ENCODE measurements around the gene RAE1.

Gene RAE1

DNA sequence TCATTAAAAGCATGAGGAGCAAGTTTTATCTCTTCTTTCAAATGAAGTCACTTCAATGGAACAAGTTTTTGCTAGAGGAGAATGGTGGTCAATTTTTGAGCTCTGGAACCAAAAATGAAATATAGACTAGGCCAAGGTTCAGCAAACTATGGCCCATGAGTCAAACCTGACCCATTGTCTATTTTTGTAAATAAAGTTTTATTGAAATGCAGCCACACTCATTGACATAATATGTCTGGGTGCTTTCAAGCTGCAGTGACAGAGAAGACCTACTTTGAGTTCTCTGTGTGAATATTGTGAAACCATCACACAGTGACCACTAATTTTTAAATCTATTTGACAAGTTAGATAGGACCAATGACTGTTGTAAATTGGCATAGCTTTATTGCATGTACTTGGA, 13.4 kb downstream of the RAE1 start:
- TF ChIP-seq, protein P1, sequence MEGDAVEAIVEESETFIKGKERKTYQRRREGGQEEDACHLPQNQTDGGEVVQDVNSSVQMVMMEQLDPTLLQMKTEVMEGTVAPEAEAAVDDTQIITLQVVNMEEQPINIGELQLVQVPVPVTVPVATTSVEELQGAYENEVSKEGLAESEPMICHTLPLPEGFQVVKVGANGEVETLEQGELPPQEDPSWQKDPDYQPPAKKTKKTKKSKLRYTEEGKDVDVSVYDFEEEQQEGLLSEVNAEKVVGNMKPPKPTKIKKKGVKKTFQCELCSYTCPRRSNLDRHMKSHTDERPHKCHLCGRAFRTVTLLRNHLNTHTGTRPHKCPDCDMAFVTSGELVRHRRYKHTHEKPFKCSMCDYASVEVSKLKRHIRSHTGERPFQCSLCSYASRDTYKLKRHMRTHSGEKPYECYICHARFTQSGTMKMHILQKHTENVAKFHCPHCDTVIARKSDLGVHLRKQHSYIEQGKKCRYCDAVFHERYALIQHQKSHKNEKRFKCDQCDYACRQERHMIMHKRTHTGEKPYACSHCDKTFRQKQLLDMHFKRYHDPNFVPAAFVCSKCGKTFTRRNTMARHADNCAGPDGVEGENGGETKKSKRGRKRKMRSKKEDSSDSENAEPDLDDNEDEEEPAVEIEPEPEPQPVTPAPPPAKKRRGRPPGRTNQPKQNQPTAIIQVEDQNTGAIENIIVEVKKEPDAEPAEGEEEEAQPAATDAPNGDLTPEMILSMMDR (IDR thresholded peaks at IDR 0.05; ENCODE audit: extremely low read depth, missing control alignments): no peak
- DNase-seq (ENCODE audit: low spot score): no peak

DNA sequence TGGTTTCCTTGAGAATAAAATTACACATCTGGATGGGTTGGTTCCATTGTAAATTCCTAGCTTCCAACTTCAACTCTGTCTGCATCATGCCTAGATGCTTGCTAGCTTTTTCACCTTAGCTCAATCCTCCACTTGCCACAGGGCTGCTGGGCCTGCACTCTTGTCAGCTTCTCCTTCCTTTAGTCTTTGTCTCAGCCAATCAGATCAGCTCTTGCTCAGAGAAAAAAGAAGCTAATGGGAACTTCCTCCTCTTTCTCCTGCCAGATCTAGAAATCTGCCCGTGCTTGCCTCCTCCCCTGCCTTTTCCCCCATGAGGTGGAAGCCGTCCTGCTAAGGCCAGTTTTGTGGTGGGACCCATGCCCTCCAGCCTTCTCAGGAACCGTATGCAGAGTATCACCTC, 18.5 kb downstream of the RAE1 start:
- TF ChIP-seq, protein P1 (IDR thresholded peaks at IDR 0.05; ENCODE audit: extremely low read depth, missing control alignments): no peak
- DNase-seq (ENCODE audit: low spot score): no peak

DNA sequence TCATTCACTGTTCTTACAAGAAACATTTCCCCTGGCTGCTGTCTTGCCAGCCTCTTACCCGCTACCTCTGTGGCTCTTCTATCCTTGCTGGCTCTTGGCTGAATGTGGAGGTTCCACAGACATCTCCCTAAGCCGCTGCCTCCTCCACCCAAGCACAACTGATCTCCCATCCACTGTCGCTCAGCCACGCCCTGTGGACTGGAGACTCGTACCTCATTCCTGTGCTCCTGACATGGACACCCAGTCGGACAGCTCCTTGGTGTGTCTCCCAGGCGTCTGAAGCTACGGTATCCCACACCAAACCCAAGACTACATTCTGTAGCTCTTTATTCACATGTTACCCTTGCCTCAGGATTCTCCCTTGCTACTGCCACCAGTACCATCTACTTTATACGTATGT, 19.3 kb downstream of the RAE1 start:
- DNase-seq (ENCODE audit: low spot score): no peak
- TF ChIP-seq, protein P1 (IDR thresholded peaks at IDR 0.05; ENCODE audit: extremely low read depth, missing control alignments): no peak

DNA sequence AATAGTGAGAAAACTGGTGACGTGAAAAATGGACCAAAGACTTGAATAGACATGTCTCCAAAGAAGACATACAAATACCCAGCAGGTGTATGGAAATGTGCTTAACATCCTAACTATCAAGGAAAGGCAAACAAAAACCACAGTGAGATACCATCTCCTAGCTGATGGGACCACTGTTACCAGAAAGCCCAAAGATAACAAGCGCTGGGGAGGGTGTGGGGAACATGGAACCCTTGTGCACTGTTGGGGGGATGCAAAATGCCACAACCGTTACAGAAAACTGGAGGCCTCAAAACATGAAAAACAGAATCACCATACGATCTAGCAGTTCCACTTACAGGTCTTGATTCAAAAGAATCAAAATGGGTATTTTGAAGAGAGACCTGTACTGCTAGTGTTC, 20.3 kb downstream of the RAE1 start:
- no peak for DNase-seq (ENCODE audit: low spot score)
- TF ChIP-seq, protein P1 (IDR thresholded peaks at IDR 0.05; ENCODE audit: extremely low read depth, missing control alignments): no peak

DNA sequence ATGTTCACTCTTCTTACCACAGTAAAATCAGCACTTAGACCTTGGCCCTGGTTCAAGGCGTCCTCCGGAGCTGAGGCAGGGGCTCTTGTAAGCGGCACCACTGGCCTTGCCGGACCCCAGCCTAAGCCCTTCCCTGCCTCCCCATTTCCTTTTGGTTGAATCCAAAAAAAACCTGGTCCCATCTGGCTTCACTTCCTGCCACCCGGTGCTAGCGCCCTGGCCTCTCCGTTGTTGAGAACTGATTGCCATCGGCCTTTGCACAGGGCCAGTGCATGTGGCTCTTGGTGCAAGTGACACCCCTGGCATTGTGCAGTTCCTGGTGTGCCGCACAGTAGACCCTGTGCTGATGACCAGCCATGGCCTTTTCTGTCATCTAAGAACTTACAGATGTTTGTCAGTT, 21.1 kb downstream of the RAE1 start:
- TF ChIP-seq, protein P1 (IDR thresholded peaks at IDR 0.05; ENCODE audit: extremely low read depth, missing control alignments): no peak
- no peak for DNase-seq (ENCODE audit: low spot score)

DNA sequence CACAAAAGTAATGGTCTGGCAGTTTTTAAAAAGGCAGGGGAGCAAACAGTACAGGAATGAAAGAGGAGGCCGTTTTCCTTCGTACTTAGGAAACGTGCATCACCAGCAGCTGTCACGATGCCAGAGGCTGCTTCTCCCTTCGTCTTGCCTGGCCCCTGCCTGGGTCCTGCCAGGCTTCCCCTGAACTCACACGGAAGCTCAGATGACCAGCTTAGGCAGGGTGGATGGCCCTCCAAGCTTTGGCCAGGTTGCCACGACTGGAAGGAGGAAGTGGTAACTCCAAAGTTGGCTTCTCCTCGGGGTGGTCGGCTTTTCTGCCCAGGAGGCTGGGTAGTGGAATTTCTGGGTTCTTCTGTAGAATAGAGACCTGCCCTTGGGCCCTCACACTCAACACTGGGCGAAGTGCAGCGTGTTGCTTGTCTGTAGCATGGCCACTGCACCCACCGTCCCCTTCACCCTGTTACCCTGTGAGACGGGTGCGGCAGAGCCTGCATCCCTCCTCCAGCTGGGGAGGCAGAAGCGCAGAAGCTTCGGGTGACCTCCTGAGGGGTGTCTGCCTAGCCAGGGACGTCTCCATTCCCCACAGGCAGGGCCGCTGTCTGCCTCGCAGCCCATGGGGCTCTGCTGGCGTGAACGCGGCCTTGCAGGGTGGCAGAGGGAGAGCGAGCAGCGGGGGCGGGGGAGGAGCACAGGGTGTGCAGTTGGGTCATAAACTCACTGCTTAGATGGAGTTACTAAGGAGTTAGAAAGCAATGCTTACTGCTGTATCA, 21.7 kb downstream of the RAE1 start:
- DNase-seq (ENCODE audit: low spot score): no peak
- TF ChIP-seq, protein P1 (IDR thresholded peaks at IDR 0.05; ENCODE audit: extremely low read depth, missing control alignments): no peak

DNA sequence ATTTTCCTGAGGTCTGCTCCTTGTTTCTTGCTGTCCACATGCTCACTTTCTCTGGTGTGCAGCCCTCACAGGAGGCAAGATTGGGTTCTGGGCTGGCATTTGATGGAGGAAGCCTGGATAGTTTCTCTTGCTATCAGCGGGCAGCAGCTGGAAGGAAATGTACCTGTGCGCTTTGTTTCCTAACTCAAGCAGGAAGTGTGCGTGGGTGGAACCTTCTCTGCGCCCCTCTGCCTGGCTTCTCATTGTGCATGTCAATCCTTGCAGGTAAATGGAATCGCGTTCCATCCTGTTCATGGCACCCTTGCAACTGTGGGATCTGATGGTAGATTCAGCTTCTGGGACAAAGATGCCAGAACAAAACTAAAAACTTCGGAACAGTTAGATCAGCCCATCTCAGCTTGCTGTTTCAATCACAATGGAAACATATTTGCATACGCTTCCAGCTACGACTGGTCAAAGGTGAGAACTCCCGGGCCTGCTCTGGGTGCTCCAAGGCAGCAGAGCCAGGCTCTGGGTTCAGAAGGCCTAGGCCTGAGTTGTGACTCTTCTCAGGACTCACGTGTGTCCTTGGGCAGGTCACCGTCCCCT, 23.4 kb downstream of the RAE1 start:
- no peak for DNase-seq (ENCODE audit: low spot score)
- TF ChIP-seq, protein P1 (IDR thresholded peaks at IDR 0.05; ENCODE audit: extremely low read depth, missing control alignments): no peak

All from GM20000 (cell line).